GM18511 (cell line): ENCODE measurements around the gene LGI1.

ENCODE experiments used
- ATAC-seq: cut with Tn5 transposase; IDR thresholded peaks from one replicate; pipeline ENCODE4 v1.9.1; 2021; ENCODE audit warnings: mild to moderate bottlenecking, moderate library complexity; ENCODE audit not compliant: unreplicated experiment

Gene LGI1

DNA sequence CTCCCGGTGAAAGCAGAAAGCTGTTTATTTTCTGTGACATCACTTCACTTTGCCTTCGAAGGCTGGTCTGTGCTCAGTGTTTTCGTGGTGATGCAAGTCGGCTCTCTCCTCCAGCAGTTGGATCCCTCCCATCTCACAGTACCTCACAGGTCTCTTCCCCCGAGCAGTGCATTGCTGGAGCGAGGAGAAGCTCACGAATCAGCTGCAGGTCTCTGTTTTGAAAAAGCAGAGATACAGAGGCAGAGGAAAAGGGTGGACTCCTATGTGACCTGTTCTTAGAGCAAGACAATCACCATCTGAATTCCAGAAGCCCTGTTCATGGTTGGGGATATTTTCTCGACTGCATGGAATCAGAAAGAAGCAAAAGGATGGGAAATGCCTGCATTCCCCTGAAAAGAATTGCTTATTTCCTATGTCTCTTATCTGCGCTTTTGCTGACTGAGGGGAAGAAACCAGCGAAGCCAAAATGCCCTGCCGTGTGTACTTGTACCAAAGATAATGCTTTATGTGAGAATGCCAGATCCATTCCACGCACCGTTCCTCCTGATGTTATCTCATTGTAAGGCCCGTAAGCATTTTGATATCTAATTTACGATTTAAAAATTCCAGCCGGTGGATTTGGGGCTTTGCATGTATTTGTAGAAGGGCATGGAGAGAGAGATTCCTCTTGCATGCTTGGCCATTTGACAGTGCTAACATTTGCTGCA is at the start of gene LGI1:
Gene LGI1, plus strand, starts transcription at position 136 of the 707 bp plus-strand sequence. Its CDS starts 209 bp downstream, at position 345.
- no peak for ATAC-seq

DNA sequence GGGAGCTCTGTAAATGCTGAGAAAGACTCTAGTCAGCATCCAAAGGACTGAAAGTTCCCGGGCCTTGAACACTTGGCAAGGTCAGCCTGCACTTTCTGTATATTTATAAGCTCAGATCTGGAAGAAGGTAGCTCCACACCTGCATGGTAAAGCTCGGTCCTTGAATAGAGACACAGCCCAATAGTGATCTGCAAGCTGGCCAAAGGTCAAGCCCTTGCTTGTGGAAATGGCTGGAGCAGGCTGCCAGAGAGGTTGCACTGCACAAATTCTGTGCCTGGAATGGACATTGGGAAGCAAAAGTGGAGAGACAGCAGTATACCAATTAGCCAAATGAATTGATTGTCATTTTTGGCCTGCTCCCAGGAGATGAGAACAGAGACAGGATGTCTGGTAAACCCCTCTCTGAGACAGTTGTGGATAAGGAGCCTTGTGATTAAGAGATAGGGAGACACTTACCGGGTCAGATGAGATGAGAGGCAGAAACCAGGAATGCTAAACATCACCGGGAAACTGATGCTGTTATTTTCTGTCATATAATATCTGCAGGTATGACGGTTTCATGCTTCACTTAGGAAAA is 47.3 kb upstream of the LGI1 start:
- ATAC-seq: no peak

DNA sequence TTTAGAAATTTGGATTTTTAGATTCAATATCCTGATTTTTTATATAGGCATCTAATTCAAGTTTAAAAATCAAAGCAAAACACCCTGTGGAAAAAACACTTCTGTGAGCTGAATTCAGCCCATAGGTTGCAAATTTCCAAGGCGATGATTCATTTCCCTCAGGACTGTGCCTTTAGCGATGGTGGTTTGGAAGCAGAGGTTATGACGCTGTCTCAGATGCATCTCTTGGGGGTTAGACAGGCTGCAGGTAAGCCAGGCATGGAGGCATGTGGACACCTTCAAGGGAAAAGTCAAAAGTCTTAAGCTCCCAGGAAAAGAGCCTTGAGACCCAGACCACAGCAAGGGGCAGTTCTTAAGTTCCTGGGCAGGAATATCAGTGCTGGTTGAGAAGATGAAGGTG is 45.8 kb upstream of the LGI1 start:
- no peak for ATAC-seq

DNA sequence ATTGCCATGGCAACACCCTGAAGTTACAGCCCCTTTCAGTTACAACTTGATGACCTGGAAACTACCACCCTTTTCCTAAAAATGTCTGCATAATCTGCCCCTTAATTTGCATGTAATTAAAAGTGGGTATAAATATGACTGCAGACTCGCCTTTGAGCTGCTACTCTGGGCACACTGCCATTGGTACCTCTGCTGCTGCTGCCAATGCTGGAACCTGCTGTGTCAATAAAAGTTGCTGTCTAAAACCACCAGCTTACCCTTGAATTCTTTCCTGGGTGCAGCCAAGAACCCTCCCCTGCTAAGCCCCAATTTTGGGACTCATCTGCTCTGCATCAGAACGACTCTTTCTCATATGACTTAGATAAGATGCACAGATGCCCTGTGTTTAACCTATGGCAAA is 45.1 kb upstream of the LGI1 start:
- ATAC-seq: no peak

DNA sequence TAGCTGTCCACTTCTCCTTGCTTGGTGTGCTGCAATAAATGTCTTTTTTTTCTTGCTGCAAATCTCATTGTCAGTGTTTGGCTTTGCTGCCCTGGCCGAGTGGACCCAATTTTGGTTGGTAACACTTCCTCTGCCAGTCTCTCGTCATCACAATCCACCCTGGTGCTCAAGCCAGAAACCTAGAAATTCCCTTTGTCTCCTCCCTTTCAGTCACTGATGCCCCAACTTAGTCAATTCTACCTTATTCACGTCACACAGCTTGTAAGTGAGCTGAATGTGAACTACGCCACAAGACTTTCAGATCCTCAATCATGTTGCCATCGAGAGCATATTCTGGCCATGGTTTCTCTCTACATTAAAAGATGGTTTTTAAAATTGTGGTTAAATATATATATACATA is 42.4 kb upstream of the LGI1 start:
- ATAC-seq: peak; percentile 86

DNA sequence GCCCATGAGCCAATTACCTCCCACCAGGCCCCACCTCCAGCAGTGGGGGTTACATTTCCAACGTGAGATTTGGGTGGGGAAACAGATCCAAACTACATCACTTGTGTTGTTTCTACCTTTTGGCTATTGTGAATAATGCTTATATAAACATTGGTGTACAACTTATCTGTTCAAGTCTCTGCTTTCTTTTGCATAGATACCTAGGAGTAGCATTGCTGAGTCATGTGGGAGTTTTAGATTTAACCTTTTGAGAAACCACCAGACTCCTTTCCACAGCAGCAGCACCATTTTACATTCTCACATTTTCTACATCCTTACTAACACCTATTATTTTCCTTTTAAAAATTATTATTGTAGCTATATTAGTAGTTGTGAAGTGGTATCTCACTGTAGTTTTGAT is 41.0 kb upstream of the LGI1 start:
- no peak for ATAC-seq

DNA sequence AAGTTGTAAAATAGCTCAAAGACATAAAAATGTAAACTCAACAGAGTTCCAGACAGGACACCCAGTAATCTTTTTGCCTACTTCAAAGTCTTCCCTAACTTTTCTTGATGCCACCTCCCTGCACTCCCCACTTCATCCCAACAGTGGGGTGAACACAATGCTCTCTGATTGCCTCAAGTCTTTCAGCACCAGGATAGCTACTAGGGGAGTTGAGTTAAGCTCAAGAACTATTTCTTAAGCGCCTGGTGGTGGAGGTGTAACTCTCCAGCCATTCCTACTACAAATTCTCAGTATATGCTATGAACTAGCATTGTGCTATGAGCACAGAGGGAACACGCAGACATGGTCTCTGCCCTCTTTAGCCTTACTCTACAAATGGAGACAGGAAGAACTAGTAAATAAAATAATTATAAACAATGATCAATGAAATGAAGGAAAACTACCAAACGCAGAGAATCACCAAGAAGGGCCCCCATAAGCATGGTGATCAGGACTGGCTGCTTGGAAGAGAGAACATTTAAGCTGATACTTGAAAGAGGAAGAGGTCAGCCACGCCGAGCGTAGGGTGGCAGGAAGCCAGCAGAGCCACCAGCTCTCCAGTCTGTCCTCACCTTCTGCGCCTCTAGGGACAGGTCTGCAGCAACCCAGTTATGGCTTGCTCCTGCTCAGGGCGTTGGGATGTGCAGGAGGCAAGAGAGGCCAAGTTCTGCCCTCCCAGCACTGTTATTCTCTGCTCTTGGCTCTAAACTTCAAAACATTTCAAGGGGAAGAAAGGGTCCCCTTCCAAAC is 38.6 kb upstream of the LGI1 start:
- ATAC-seq: peak; percentile 72

DNA sequence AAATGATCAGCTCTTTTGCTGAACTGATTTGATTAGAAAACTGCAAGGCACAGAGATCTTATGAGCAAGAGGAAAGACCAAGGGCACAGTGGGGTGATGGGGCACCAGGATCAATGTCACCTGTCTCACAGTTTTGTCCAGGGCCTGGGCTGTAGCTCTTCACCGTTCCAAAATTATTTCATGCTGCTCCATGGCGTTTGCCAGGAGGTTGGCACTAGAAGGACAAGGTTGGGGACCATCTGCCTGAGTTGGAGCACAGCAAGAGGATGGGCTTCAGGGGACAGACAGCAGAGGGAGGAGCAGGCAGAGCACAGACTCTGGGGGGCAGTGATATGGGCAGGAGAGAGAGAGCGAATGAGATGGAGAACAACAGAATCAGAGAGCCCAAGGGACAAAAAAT is 37.8 kb upstream of the LGI1 start:
- no peak for ATAC-seq

DNA sequence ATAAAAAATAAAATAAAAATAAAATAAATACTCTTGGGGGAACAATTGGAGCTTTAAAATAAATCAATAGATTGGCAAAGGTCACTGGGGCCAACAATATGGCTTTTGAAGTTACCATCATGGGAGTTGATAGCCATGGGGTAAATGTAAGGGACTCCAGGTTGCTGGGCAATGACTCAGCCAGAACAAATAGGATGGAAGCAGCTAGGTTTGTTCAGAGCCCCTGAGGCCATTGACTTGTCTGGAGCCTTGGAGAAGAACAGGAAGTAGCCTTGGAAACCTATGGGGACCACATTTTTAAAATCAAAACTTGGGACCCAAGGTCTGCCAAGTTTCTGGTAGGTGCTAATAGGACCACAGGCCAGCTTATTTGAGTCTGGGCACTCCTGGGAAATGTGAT is 35.2 kb upstream of the LGI1 start:
- ATAC-seq: no peak

DNA sequence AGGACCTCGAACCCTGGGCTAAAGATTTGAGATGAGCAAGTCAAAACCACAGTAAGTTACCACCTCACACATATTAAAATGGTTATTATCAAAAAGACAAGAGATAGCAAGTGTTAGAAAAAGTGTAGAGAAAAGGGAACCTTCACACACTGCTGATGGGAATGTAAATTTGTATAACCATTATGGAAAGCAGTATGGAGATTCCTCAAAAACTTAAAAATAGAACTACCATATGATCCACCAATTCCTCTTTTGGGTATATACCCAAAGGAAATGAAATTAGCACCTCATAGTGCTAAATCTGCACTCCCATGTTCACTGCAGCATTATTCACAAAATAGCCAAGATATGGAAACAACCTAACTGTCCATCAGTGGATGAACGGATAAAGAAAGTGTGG is 34.6 kb upstream of the LGI1 start:
- ATAC-seq: no peak

DNA sequence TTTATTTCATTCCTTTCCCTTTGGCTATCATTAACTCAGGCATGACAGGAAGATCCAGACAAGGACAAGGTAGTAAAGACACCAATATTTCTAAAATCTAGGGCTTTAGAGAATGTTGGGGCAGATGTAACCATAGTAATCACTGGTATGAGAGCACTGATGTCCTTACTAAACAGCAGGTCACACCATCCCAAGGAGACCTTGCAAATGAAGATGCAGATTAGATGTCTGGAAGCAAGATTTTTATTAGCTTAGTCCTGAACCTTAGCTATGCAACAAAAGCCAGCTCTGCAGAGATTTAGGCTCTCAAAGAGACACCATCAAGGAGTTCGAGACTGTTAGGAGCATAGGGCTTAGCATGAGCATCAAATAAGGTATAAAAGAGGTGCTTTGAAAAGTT is 31.7 kb upstream of the LGI1 start:
- ATAC-seq: no peak

DNA sequence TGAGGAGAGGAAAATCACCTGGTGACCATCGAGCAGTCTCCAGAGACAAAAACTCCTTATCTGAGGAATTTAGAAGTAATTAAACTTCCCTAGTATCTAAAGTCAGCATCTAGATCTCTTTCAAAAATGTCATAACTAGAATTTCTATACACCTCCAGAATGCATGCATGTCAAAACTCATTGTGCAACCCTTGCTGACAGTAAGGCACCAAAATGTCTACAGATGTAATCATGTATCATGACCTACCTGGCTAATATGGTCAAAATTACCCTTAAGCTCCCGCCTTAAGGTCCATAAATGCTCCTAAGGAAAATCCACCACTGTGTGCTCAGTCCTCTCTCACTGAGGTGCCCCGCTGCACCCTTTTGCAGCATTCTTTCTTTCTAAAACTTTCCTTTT is 16.4 kb upstream of the LGI1 start:
- no peak for ATAC-seq

DNA sequence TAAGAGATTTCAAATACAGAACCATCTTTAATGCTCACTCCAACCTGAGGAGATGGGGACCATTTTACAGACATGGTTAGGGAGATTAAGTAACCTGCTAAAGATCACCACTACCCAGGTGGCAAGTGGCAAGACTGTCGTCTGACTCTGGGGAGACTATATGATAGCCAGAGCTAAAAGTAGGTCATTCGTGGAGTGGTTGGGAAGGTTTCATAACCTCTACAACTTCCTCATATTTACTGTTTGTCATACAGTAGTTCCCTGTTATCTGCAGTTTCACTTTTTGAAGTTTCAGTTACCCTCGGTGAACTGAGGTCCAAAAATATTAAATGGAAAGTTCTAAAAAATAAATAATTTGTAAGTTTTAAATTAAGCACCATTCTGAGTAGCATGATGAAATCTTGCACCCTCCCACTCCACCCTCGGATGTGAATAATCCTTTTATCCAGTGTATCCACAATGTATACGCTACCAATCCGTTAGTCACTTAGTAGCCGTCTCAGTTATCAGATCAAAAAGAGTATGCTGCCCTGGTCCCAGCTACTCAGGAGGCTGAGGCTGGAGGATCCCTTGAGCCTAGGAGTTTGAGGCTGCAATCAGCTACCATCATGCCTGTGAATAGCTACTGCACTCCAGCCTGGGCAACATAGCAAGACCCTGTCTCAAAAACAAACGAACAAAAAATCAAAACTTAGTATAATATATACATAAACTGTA is 14.9 kb upstream of the LGI1 start:
- ATAC-seq: peak; percentile 95

DNA sequence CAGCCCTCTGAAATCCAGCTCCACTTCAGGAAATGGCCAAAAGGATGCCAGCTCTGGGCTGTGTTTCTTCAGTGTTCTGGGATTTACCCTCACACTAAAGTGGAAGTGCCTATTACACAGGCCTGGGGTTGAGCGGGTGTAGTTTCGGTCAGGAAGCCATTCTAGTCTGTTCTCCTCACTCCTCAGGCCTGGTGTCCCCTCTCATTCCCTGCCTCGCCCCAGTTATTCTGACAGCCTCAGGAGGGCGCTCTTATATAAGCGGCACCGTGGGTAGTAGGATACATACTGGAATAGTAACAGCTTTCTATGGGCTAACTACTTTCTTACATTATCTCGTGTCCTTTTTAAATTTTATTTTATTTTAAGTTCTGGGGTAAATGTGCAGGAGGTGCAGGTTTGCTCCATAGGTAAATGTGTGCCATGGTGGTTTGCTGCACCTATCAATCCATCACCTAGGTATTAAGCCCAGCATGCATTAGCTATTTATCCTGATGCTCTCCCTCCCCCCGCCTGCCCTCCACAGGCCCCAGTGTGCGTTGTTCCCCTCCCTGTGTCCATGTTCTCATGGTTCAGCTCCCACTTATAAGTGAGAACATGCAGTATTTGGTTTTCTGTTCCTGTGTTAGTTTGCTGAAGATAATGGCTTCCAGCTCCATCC is 12.2 kb upstream of the LGI1 start:
- no peak for ATAC-seq

DNA sequence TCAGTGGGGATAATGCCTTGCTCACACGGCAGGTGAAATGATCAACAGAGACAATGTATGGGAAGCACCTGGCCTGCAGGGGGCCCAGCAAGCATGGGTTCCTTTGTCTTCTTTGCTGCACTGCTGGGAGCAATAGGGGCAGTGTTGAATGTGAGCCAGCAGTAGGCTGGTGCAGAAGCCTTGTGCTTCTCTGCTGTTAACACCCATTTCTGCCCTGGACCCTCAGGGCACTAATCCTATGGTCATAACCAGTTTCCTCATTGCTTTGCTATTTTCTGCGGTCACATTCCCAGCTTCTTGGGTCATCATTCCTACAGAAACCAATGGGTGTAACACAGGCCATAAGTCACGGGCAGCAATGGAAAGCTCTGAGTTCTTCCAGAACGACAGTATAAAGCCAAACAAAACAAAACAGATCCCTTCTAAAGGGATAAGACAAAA is 10.9 kb upstream of the LGI1 start:
- ATAC-seq: no peak

DNA sequence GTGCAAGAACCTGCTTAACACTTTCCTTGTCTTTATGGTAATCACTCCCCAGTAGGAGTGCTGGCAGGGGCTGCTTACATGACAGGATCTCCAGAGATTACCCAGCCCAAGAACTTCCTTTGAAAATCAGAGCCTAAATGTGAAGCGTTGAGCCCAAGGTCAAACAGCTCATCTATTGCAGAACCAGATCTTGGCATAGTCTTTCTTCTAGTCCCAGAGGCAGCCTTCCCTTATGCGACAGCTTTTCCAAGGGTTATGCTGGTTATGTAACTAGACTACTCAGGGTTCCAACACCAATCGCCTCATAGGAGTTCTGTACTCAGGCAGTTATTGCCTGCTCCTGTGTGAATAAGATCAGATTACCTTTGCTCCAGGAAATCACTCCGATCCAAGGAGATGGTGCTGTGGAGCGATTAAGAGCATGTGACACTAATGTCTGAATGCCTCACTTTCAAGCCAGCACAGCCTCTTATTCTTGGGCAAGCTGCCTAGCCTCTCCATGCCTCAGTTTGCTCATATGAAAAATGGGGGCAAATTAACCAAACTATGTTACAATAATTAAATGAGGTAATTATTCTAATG is 8.4 kb upstream of the LGI1 start:
- ATAC-seq: no peak

DNA sequence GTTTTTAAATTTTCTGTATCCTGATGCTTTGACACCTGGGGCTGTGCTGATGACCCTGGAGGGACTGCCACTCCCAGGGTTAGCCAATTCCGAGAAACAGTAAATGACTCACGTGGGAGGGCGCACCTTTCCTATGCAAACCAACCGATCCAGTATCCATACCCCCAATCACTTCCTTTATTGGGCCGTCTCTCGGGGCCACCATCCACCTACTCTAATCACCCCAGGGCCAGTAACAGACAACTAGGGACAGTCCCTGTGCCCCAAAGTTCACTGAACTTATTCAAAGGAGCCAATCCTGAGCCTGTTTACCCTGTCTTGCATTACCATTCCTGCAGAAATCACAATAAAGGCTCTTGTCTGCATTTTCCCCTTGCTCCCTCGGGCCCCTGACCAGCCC is 6.6 kb upstream of the LGI1 start:
- no peak for ATAC-seq

DNA sequence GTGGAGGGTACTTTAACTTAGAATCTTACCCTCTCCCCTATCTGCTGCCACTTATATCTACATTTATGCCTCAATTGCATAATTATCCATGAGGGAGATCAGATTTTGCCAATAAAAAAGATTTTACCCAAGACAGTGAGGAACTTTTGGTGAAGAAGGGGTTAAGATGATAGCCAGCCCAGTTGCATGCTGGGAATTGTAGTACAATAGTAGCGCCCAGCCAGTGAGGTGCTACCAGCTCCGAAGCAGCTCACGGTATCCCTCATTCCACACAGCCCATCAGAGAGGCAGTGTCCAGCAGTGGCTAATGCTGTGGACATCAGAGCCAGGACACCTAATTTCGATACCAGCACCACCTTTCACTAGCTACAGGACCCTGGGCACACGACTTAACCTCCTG is 5.9 kb upstream of the LGI1 start:
- ATAC-seq: no peak

DNA sequence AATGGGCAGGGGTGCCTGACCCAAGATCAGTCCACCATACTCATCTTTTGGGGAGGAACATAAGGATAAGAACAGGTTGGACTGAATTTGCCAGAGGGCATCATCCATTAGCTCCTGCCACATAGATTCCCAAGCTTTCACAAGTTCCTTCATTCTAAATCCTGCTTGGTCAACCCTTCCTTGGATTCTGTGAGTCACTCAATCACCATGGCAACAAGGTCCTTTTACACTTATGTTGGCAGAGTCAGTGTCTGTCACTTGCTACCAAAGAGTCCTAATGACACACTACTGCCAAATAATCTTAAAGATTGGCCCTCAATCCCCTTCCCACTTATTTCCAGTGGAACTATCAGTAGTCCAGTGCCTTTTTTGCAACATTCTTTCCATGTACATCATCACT is 5.0 kb upstream of the LGI1 start:
- ATAC-seq: no peak

DNA sequence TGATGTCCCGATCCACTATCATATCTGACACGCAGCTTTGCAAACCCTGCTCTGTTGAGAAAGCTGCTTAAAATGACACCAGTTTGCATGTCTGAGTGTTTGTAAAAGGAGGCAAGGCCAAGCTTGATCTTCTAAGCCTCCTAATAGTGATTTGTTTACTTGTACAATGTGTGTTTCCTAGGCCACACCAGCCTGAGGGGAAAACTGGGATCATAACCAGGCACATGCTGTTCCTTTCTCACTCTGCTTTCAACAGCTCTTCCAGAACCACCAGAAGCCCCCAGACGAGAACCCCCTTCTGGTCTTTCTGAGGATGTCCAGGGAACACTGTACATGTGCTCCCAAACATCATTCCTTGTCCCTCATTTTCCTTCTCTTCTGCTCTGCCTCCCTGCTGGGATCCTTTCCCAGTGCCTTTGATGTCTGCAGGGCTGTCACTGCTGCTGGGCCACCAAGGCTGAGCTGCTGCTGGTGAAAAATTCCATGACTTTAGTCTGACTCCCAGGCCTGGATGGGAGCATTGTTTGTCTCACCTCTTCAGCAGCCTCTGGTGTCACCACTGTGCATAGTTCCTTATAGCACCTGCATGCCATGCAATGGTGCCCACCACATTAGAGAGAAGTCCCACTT is 4.0 kb upstream of the LGI1 start:
- ATAC-seq: no peak
